SK-N-SH (cell line): ENCODE measurements around the gene CARD6.
"Not testable (repeated sequence)": the region's sequence is repeated elsewhere in the genome, so short reads cannot be mapped to it uniquely, and the experiment has no call there.

Experiments
- CHD2 ChIP-seq: fragments of 150-350 bp; IDR thresholded peaks from 2 replicates; pipeline ENCODE4 v1.6.1; 2018; ENCODE audit warnings: low read length; ENCODE audit not compliant: partially characterized antibody
- CTCF ChIP-seq: fragments of 200-600 bp; sonication (generic); IDR thresholded peaks from 2 replicates; pipeline ENCODE4 v1.6.1; 2017; ENCODE audit warnings: antibody characterized with exemption, mild to moderate bottlenecking, moderate library complexity
- GATA2 ChIP-seq: sonication (generic); formaldehyde crosslinking; IDR thresholded peaks from 2 replicates; pipeline ENCODE4 v1.5.0; 2020; ENCODE audit warnings: mild to moderate bottlenecking, missing genetic modification reagents
- POLR2AphosphoS5 ChIP-seq: IDR thresholded peaks from 2 replicates; pipeline ENCODE4 v1.6.1; 2012; ENCODE audit warnings: low read depth, low read length
- REST ChIP-seq: IDR thresholded peaks from 2 replicates; pipeline ENCODE4 v1.6.1; 2012; ENCODE audit warnings: mild to moderate bottlenecking, low read depth, low read length, moderate library complexity
- SMC3 ChIP-seq: IDR thresholded peaks from 2 replicates; pipeline ENCODE4 v1.6.1; 2012; ENCODE audit warnings: low read depth, low read length, improper control_type of control experiment
- ZBTB33 ChIP-seq: IDR thresholded peaks from 2 replicates; pipeline ENCODE4 v1.4.0; 2012; ENCODE audit warnings: low read depth, borderline replicate concordance

GRCh38 chr5:40825461-40826043, 15.6 kb upstream of the CARD6 start:
- TF ChIP-seq CTCF; ZBTB33; REST; GATA2 (CRISPR knock-in tag); CHD2; SMC3: not testable (repeated sequence)
- peak; percentile 49 for TF ChIP-seq POLR2AphosphoS5
